Mononuclear cell (primary cell): ENCODE measurements around the gene CDH13. TPM values are rescaled to one million over a fixed set of nuclear protein-coding genes. Genes with fewer than 3 reads are reported as not detected.

Experiments
- H3K27me3 ChIP-seq: 2 replicates; pipeline ENCODE4 v1.6.0; 2011; ENCODE audit warnings: low read length, control low read depth; ENCODE audit not compliant: insufficient read depth
- H3K4me1 ChIP-seq: 2 replicates; pipeline ENCODE4 v1.5.1; 2011; ENCODE audit warnings: mild to moderate bottlenecking, low read length, control low read depth; ENCODE audit not compliant: insufficient read depth
- H3K4me3 ChIP-seq: 2 replicates; pipeline ENCODE4 v1.5.1; 2011; ENCODE audit warnings: mild to moderate bottlenecking, low read length, moderate library complexity
- H3K9me3 ChIP-seq: 2 replicates; pipeline ENCODE4 v1.5.1; 2011; ENCODE audit warnings: low read depth, mild to moderate bottlenecking, control low read depth, low read length
- total RNA-seq: library from RNA; depleted of rRNA; stranded (reverse); fragments of >200 nt; gene quantifications from one replicate; pipeline ENCODE4 v1.2.3, GENCODE V29; 2012

Gene CDH13
- total RNA-seq, 1 donor: 0.10 TPM

GRCh38 chr16:82884320-82884898 lies 257.6 kb downstream of the CDH13 start:
- no peaks in the 10 kb centered on the region for H3K4me1 ChIP-seq
- H3K4me3 ChIP-seq: no peak overlapping the region
- H3K9me3 ChIP-seq: no peaks in the 10 kb centered on the region
- no peaks in the 10 kb centered on the region for H3K27me3 ChIP-seq

- Histone ChIP-seq H3K9me3 (no peaks in the 10 kb centered on the region), H3K27me3 (no peaks in the 10 kb centered on the region), H3K4me1 (no peaks in the 10 kb centered on the region), H3K4me3 (no peak overlapping the region)
Measured at GRCh38 chr16:82886146-82886545, 259.4 kb downstream of the CDH13 start.

- Histone ChIP-seq H3K4me3 (no peak overlapping the region), H3K4me1 (no peaks in the 10 kb centered on the region), H3K9me3 (no peaks in the 10 kb centered on the region), H3K27me3 (no peaks in the 10 kb centered on the region)
Measured at GRCh38 chr16:82888591-82889001, 261.8 kb downstream of the CDH13 start.

GRCh38 chr16:82891424-82891823 lies 264.7 kb downstream of the CDH13 start:
- no peaks in the 10 kb centered on the region for H3K9me3 ChIP-seq
- no peaks in the 10 kb centered on the region for H3K4me1 ChIP-seq
- H3K4me3 ChIP-seq: no peak overlapping the region
- no peaks in the 10 kb centered on the region for H3K27me3 ChIP-seq

GRCh38 chr16:82891918-82892317 lies 265.1 kb downstream of the CDH13 start:
- Histone ChIP-seq H3K4me1 (no peaks in the 10 kb centered on the region), H3K4me3 (no peak overlapping the region), H3K9me3 (no peaks in the 10 kb centered on the region)

GRCh38 chr16:82892324-82892723 lies 265.6 kb downstream of the CDH13 start:
- H3K9me3 ChIP-seq: no peaks in the 10 kb centered on the region
- no peak overlapping the region for H3K4me3 ChIP-seq
- no peaks in the 10 kb centered on the region for H3K4me1 ChIP-seq
- H3K27me3 ChIP-seq: no peaks in the 10 kb centered on the region

More at GRCh38 chr16:82891918-82892317, 265.1 kb downstream of the CDH13 start:
- H3K27me3 ChIP-seq: no peaks in the 10 kb centered on the region

- Histone ChIP-seq H3K9me3 (no peaks in the 10 kb centered on the region), H3K4me1 (no peaks in the 10 kb centered on the region), H3K27me3 (no peaks in the 10 kb centered on the region)
Measured at GRCh38 chr16:82895843-82896242, 269.1 kb downstream of the CDH13 start.

GRCh38 chr16:82899006-82899405 lies 272.2 kb downstream of the CDH13 start:
- H3K4me3 ChIP-seq: no peak overlapping the region
- H3K9me3 ChIP-seq: no peaks in the 10 kb centered on the region

More at GRCh38 chr16:82895843-82896242, 269.1 kb downstream of the CDH13 start:
- H3K4me3 ChIP-seq: no peak overlapping the region

GRCh38 chr16:82899731-82900450 lies 273.1 kb downstream of the CDH13 start:
- no peaks in the 10 kb centered on the region for H3K27me3 ChIP-seq
- H3K4me1 ChIP-seq: no peaks in the 10 kb centered on the region
- no peaks in the 10 kb centered on the region for H3K9me3 ChIP-seq
- no peak overlapping the region for H3K4me3 ChIP-seq

More at GRCh38 chr16:82899006-82899405, 272.2 kb downstream of the CDH13 start:
- H3K4me1 ChIP-seq: no peaks in the 10 kb centered on the region
- no peaks in the 10 kb centered on the region for H3K27me3 ChIP-seq

GRCh38 chr16:82900559-82900958 lies 273.8 kb downstream of the CDH13 start:
- H3K4me3 ChIP-seq: no peak overlapping the region
- no peaks in the 10 kb centered on the region for H3K4me1 ChIP-seq
- no peaks in the 10 kb centered on the region for H3K9me3 ChIP-seq
- no peaks in the 10 kb centered on the region for H3K27me3 ChIP-seq

GRCh38 chr16:82911925-82912324 lies 285.2 kb downstream of the CDH13 start:
- Histone ChIP-seq H3K9me3 (no peaks in the 10 kb centered on the region), H3K4me1 (no peaks in the 10 kb centered on the region)

GRCh38 chr16:82915139-82915824 lies 288.5 kb downstream of the CDH13 start:
- H3K4me1 ChIP-seq: no peaks in the 10 kb centered on the region

More at GRCh38 chr16:82911925-82912324, 285.2 kb downstream of the CDH13 start:
- Histone ChIP-seq H3K4me3 (no peak overlapping the region), H3K27me3 (no peaks in the 10 kb centered on the region)

GRCh38 chr16:82917886-82918595 lies 291.3 kb downstream of the CDH13 start:
- Histone ChIP-seq H3K4me3 (no peak overlapping the region), H3K27me3 (no peaks in the 10 kb centered on the region), H3K4me1 (no peaks in the 10 kb centered on the region)

More at GRCh38 chr16:82915139-82915824, 288.5 kb downstream of the CDH13 start:
- H3K27me3 ChIP-seq: no peaks in the 10 kb centered on the region
- H3K4me3 ChIP-seq: no peak overlapping the region
- H3K9me3 ChIP-seq: no peaks in the 10 kb centered on the region

GRCh38 chr16:82924075-82924854 lies 297.5 kb downstream of the CDH13 start:
- peaks cover 8% of the 10 kb centered on the region for H3K4me1 ChIP-seq
- no peaks in the 10 kb centered on the region for H3K9me3 ChIP-seq
- no peaks in the 10 kb centered on the region for H3K27me3 ChIP-seq
- no peak overlapping the region for H3K4me3 ChIP-seq

More at GRCh38 chr16:82917886-82918595, 291.3 kb downstream of the CDH13 start:
- H3K9me3 ChIP-seq: no peaks in the 10 kb centered on the region
